ENCODE data around the gene NRG3.

The NRG3 gene

GRCh38 chr10:82575318-82575717, 700.3 kb downstream of the NRG3 start:
- TF ChIP-seq CTCF (IDR thresholded peaks at IDR 0.05; ENCODE audit: low read depth, low read length, missing control alignments): no peak
- DNase-seq (ENCODE audit: low read depth): no peak

DNA sequence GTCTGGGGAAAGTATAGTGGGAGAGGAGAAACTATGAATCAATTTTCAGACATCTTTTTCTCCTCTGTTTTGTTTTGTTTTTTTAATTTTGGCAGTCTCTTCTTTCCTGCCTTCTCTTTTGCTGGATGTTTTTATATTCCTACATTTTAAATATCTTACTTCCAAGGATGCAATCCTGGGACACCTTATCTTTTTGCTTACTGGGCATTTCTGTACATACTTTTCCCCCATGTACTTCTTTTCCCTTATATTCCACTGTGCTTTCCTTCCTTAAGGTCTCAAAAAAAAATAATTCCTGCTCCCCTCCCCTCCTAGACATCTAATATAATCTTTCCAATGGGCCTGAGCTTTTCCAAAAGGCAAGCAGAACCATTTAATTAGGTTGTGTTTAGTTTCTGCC, 701.1 kb downstream of the NRG3 start:
- TF ChIP-seq CTCF (IDR thresholded peaks at IDR 0.05; ENCODE audit: low read depth, low read length, missing control alignments): no peak
- DNase-seq (ENCODE audit: low read depth): no peak
- H3K4me3 ChIP-seq (ENCODE audit: low read depth, low read length): no peak overlapping the region

More at GRCh38 chr10:82575318-82575717, 700.3 kb downstream of the NRG3 start:
- H3K4me3 ChIP-seq (ENCODE audit: low read depth, low read length): no peak overlapping the region

DNA sequence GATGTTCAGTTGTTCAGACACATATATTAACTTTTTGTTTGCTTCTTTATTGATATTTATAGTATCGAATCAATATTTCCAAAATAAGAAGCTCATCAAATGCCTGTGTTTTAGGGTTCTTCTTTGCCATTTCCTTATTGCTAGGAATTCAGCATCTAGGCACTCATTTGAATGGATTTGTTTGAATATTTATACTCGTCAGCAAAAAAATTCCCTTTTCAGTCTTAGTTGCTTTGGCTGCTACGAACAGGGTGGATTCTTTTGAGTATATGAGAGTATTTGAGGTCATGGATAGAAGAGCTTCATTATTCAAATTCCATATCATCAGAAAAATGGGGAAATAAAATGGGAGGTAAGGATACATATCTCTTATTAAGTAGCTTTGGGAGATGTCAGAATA, 706.9 kb downstream of the NRG3 start:
- no peak for TF ChIP-seq CTCF (IDR thresholded peaks at IDR 0.05; ENCODE audit: low read depth, low read length, missing control alignments)
- DNase-seq (ENCODE audit: low read depth): no peak
- no peak overlapping the region for H3K4me3 ChIP-seq (ENCODE audit: low read depth, low read length)

GRCh38 chr10:82591421-82591820, 716.4 kb downstream of the NRG3 start:
- no peak overlapping the region for H3K4me3 ChIP-seq (ENCODE audit: low read depth, low read length)
- DNase-seq (ENCODE audit: low read depth): no peak
- no peak for TF ChIP-seq CTCF (IDR thresholded peaks at IDR 0.05; ENCODE audit: low read depth, low read length, missing control alignments)

DNA sequence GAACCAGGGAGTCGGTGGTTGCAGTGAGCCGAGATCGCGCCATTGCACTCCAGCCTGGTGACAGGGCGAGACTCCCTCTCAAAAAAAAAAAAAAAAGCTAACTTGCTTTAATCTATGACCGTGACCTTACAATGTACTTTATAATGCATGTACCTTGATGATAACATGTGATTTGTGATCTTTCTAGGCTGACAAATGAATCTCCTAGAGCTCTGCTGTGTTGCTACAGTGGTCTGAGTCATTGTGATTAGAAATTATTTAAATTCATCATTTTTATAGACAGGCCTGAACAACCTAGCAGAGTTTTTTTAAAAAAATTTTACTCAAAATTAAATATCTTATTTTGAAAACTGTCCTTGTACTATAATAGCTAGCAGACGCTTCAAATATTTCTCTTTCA, 722.8 kb downstream of the NRG3 start:
- no peak for DNase-seq (ENCODE audit: low read depth)
- H3K4me3 ChIP-seq (ENCODE audit: low read depth, low read length): no peak overlapping the region
- TF ChIP-seq CTCF (IDR thresholded peaks at IDR 0.05; ENCODE audit: low read depth, low read length, missing control alignments): no peak

- TF ChIP-seq CTCF (IDR thresholded peaks at IDR 0.05; ENCODE audit: low read depth, low read length, missing control alignments): no peak
- no peak overlapping the region for H3K4me3 ChIP-seq (ENCODE audit: low read depth, low read length)
- no peak for DNase-seq (ENCODE audit: low read depth)
These were observed 734.9 kb downstream of the NRG3 start for GRCh38 chr10:82609845-82610244.

- H3K4me3 ChIP-seq (ENCODE audit: low read depth, low read length): no peak overlapping the region
- no peak for DNase-seq (ENCODE audit: low read depth)
These were observed 743.0 kb downstream of the NRG3 start for GRCh38 chr10:82618007-82618406.

More at GRCh38 chr10:82618007-82618406, 743.0 kb downstream of the NRG3 start:
- no peak for TF ChIP-seq CTCF (IDR thresholded peaks at IDR 0.05; ENCODE audit: low read depth, low read length, missing control alignments)

All from GM12864 (cell line).